B cell (primary cell): ENCODE measurements around the gene CGNL1. TPM values are rescaled to one million over a fixed set of nuclear protein-coding genes. Genes with fewer than 3 reads are reported as not detected.

ENCODE experiments used
- ATAC-seq: fragments of 200-7000 bp; cut with Tn5 transposase; one replicate; pipeline ENCODE4 v1.10.0; 2021; ENCODE audit warnings: low read depth, mild to moderate bottlenecking, moderate number of reproducible peaks, moderate library complexity
- CTCF ChIA-PET: fragments of 350-600 bp; sonication (Branson Sonifier 250); formaldehyde crosslinking; loops from one replicate; lab custom pipeline; 2021; ENCODE audit warnings: antibody characterized with exemption, inconsistent platforms; lab: Charles Lee
- POLR2A ChIA-PET: fragments of 350-600 bp; sonication (Branson Sonifier 250); formaldehyde crosslinking; loops from one replicate; lab custom pipeline; 2021; ENCODE audit warnings: antibody characterized with exemption; lab: Charles Lee
- DNase-seq: peaks from one replicate; pipeline ENCODE4 v3.0.0; 2013
- H2AFZ ChIP-seq: 2 replicates; pipeline ENCODE4 v1.6.1; 2012; ENCODE audit warnings: mild to moderate bottlenecking, low read depth, low read length; ENCODE audit not compliant: insufficient read depth, poor library complexity, severe bottlenecking
- H3K27ac ChIP-seq, 2 donors: 1 replicate in 1 of 2; 2 replicates in 1 of 2; pipeline ENCODE4 v1.5.1; 2012 to 2013; ENCODE audit warnings: low read length in 2 of 2, mild to moderate bottlenecking in 2 of 2, moderate library complexity in 1 of 2
- H3K27me3 ChIP-seq, 4 experiments: fragments of 200-600 bp in 1 of 4; sonication (generic) in 1 of 4; replicated peaks in 1 of 4; 1 replicate in 2 of 4; 2 replicates in 2 of 4; pipeline versions ENCODE4 v1.6.1 to v1.7.0; 2013 to 2016; ENCODE audit warnings: low read length in 3 of 4, mild to moderate bottlenecking in 2 of 4, mixed read lengths in 1 of 4, moderate library complexity in 1 of 4; ENCODE audit not compliant: insufficient read depth in 4 of 4, control insufficient read depth in 3 of 4; ENCODE audit errors: control extremely low read depth in 1 of 4
- H3K36me3 ChIP-seq, 2 experiments: replicated peaks in 1 of 2; 1 replicate in 1 of 2; 2 replicates in 1 of 2; pipeline versions ENCODE4 v1.6.1 to v1.7.1; 2013; ENCODE audit warnings: low read length in 1 of 2; ENCODE audit not compliant: insufficient read depth in 2 of 2, control insufficient read depth in 1 of 2; ENCODE audit errors: control extremely low read depth in 1 of 2, extremely low read depth in 1 of 2
- H3K4me1 ChIP-seq, 2 donors: fragments of 200-600 bp in 1 of 2; sonication (generic) in 1 of 2; 1 replicate in 1 of 2; 2 replicates in 1 of 2; pipeline versions ENCODE4 v1.5.1 to v1.6.1; 2013 to 2017; ENCODE audit warnings: low read length in 2 of 2; ENCODE audit not compliant: control insufficient read depth in 2 of 2, insufficient read depth in 2 of 2
- H3K4me2 ChIP-seq: replicated peaks from 2 replicates; pipeline ENCODE3; 2012; ENCODE audit warnings: mild to moderate bottlenecking, low read depth, low read length; ENCODE audit not compliant: poor library complexity, severe bottlenecking
- H3K4me3 ChIP-seq, 5 experiments: fragments of 200-600 bp in 1 of 5; sonication (generic) in 1 of 5; 1 replicate in 3 of 5; 2 replicates in 2 of 5; pipeline versions ENCODE4 v1.5.1 to v1.7.0; 2011 to 2016; ENCODE audit warnings: low read length in 4 of 5, mild to moderate bottlenecking in 4 of 5, low read depth in 2 of 5, control low read depth in 1 of 5, moderate library complexity in 1 of 5; ENCODE audit not compliant: insufficient read depth in 1 of 5; ENCODE audit errors: control extremely low read depth in 1 of 5, extremely low read depth in 1 of 5
- H3K79me2 ChIP-seq: fragments of 200-600 bp; sonication (generic); one replicate; pipeline ENCODE4 v1.6.0; 2016; ENCODE audit warnings: low read length; ENCODE audit not compliant: control insufficient read depth, insufficient read depth
- H3K9ac ChIP-seq: fragments of 200-600 bp; sonication (generic); 2 replicates; pipeline ENCODE4 v1.6.1; 2017; ENCODE audit warnings: mild to moderate bottlenecking, low read length, moderate library complexity
- H3K9me3 ChIP-seq, 3 donors: one replicate each; pipeline versions ENCODE4 v1.6.1 to v1.7.1; 2013; ENCODE audit warnings: low read length in 2 of 3; ENCODE audit not compliant: control insufficient read depth in 2 of 3, insufficient read depth in 1 of 3; ENCODE audit errors: control extremely low read depth in 1 of 3
- H4K20me1 ChIP-seq: 2 replicates; pipeline ENCODE4 v1.6.0; 2012; ENCODE audit warnings: mild to moderate bottlenecking, low read length; ENCODE audit not compliant: insufficient read depth, control insufficient read depth, poor library complexity, severe bottlenecking
- H3K27ac Mint-ChIP-seq: one replicate; pipeline ENCODE4 v1.8.0; 2021; ENCODE audit warnings: mixed read lengths
- H3K27me3 Mint-ChIP-seq: one replicate; pipeline ENCODE4 v1.8.0; 2021; ENCODE audit warnings: mixed read lengths
- H3K4me1 Mint-ChIP-seq: one replicate; pipeline ENCODE4 v1.8.0; 2021; ENCODE audit warnings: mixed read lengths
- H3K4me3 Mint-ChIP-seq: one replicate; pipeline ENCODE4 v1.8.0; 2021; ENCODE audit warnings: mixed read lengths
- H3K9me3 Mint-ChIP-seq: one replicate; pipeline ENCODE4 v1.8.0; 2022; ENCODE audit warnings: mixed read lengths; ENCODE audit not compliant: insufficient read depth
- EZH2 ChIP-seq: IDR thresholded peaks from 2 replicates; pipeline ENCODE4 v1.6.1; 2012; ENCODE audit warnings: borderline replicate concordance, low read depth, mild to moderate bottlenecking, moderate library complexity, low read length; ENCODE audit not compliant: insufficient read depth, poor library complexity, severe bottlenecking
- WGBS: methylation state at CpG from one replicate; pipeline ENCODE4 v1.1.5; 2013; ENCODE audit warnings: missing lambda C conversion rate; ENCODE audit not compliant: insufficient coverage; 5-methylcytosine and 5-hydroxymethylcytosine counted together
- intact Hi-C: fragments of 100-400 bp; cut with micrococcal nuclease; formaldehyde crosslinking; loops from one replicate; pipeline ENCODE4 v1.10.0; 2022
- polyA plus RNA-seq: library from polyadenylated mRNA; depleted of rRNA; stranded (reverse); fragments of >200 nt; gene quantifications from 2 replicates; pipeline ENCODE4 v1.2.3, GENCODE V29; 2012
- total RNA-seq, 2 donors: library from RNA; stranded (reverse); fragments of 120-200 nt in 1 of 2; gene quantifications; 1 replicate in 1 of 2; 2 replicates in 1 of 2; pipeline versions ENCODE4 v1.2.3 to v1.2.4, GENCODE V29; 2013 to 2022
- TF ChIP-seq, protein P1 (sequence below): fragments of 200-600 bp; IDR thresholded peaks from one replicate; pipeline ENCODE4 v1.8.0; 2022; ENCODE audit warnings: antibody characterized with exemption, mild to moderate bottlenecking

CGNL1 gene
- total and polyA plus RNA-seq, 2 donors (not counting 1 experiment from before 2014, with no cell fraction given), result 0.03 to 0.12 TPM

DNA sequence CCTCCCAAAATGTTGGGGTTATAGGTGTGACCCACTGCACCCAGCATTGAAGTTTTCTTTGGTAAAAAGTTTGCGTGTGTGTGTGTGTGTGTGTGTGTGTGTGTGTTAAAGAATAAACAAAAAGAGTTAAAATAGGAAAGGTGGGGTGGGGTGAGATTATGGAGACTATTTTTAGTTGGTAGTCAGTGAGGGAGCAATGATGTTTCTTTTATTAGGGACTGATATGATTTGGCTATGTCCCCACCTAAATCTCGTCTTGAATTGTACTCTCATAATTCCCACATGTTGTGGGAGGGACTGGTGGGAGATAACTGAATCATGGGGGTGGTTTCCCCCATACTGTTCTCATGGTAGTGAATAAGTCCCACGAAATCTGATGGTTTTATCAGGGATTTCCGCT, 92.2 kb downstream of the CGNL1 start:
- Histone ChIP-seq H3K4me3 (no peak overlapping the region), H3K9me3 (no peaks in the 10 kb centered on the region), H3K27me3 (no peaks in the 10 kb centered on the region), H4K20me1 (no peaks in the 10 kb centered on the region), H2AFZ (no peak overlapping the region), H3K27ac (no peak overlapping the region), H3K36me3 (no peaks in the 10 kb centered on the region), H3K4me1 (no peaks in the 10 kb centered on the region), H3K79me2 (no peaks in the 10 kb centered on the region), H3K9ac (no peak overlapping the region), H3K4me2 (no peak overlapping the region)
- DNase-seq (no peak), ATAC-seq (no peak)
- ChIA-PET CTCF (no interaction called here), POLR2A (no interaction called here)
- H3K4me1 Mint-ChIP-seq, result no peaks in the 10 kb centered on the region
- intact Hi-C loops, result no loop called here
- no peaks in the 10 kb centered on the region for H3K9me3 Mint-ChIP-seq
- H3K27ac Mint-ChIP-seq, result no peak overlapping the region
- TF ChIP-seq, protein P1, sequence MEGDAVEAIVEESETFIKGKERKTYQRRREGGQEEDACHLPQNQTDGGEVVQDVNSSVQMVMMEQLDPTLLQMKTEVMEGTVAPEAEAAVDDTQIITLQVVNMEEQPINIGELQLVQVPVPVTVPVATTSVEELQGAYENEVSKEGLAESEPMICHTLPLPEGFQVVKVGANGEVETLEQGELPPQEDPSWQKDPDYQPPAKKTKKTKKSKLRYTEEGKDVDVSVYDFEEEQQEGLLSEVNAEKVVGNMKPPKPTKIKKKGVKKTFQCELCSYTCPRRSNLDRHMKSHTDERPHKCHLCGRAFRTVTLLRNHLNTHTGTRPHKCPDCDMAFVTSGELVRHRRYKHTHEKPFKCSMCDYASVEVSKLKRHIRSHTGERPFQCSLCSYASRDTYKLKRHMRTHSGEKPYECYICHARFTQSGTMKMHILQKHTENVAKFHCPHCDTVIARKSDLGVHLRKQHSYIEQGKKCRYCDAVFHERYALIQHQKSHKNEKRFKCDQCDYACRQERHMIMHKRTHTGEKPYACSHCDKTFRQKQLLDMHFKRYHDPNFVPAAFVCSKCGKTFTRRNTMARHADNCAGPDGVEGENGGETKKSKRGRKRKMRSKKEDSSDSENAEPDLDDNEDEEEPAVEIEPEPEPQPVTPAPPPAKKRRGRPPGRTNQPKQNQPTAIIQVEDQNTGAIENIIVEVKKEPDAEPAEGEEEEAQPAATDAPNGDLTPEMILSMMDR, result no peak
- no peak for TF ChIP-seq EZH2
- peaks cover 35% of the 10 kb centered on the region for H3K27me3 Mint-ChIP-seq
- 100% methylated on average over 1 of the region's 4 CpGs for WGBS
- no peak overlapping the region for H3K4me3 Mint-ChIP-seq

DNA sequence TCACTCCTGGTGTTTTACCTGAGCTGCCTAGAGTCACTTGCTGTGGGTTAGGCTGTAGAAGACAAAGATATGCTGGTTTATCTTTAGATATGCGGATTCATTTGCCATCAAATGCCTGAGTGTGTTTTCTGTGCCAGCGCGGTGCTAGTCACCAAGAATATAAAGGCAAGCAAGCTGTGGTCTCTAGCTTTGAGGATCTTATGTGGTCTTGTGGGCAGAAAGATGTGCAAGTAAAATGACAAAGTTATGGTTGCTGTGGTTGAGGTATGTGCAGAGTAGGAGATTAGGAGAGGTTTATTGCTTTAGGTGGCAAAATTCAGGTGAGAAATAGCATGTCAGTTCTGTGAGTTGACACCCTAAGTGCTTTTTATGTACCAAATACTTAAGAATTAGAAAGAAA, 94.2 kb downstream of the CGNL1 start:
- ATAC-seq, result no peak
- H3K9ac ChIP-seq, result no peak overlapping the region
- H3K4me1 Mint-ChIP-seq, result no peaks in the 10 kb centered on the region

More for the DNA sequence above, 94.2 kb downstream of the CGNL1 start:
- Histone ChIP-seq H4K20me1 (no peaks in the 10 kb centered on the region), H3K9me3 (no peaks in the 10 kb centered on the region), H2AFZ (no peak overlapping the region), H3K36me3 (no peaks in the 10 kb centered on the region), H3K79me2 (no peaks in the 10 kb centered on the region), H3K27me3 (no peaks in the 10 kb centered on the region), H3K4me1 (no peaks in the 10 kb centered on the region), H3K4me3 (no peak overlapping the region), H3K27ac (no peak overlapping the region), H3K4me2 (no peak overlapping the region)
- no peak overlapping the region for H3K4me3 Mint-ChIP-seq
- DNase-seq, result no peak
- no peaks in the 10 kb centered on the region for H3K9me3 Mint-ChIP-seq
- intact Hi-C loops, result no loop called here
- no peak overlapping the region for H3K27ac Mint-ChIP-seq
- no peak for TF ChIP-seq EZH2
- TF ChIP-seq, protein P1, result no peak
- ChIA-PET POLR2A (no interaction called here), CTCF (no interaction called here)
- 88% methylated on average over 3 of the region's 3 CpGs for WGBS
- peaks cover 32% of the 10 kb centered on the region for H3K27me3 Mint-ChIP-seq
